ENCODE results near the gene SEC24B. TPM values are rescaled to one million over a fixed set of nuclear protein-coding genes. Genes with fewer than 3 reads are reported as not detected.

The SEC24B gene
- total and polyA plus RNA-seq, 2 experiments from 2014 or later = 9.4 to 32.8 TPM

- Histone ChIP-seq H3K9me2 (ENCODE audit: insufficient read depth) (no peaks in the 10 kb centered on the region), H3K27me3 (ENCODE audit: insufficient read depth) (no peaks in the 10 kb centered on the region), H3K36me3 (ENCODE audit: insufficient read depth) (peaks cover 27% of the 10 kb centered on the region; the same call in 1 of the 2 replicates), H3K4me2 (no peak overlapping the region), H3K79me2 (replicated peaks; ENCODE audit: insufficient read depth) (no peaks in the 10 kb centered on the region), H3F3A (replicated peaks; ENCODE audit: low read depth) (no peaks in the 10 kb centered on the region), H3K4me3 (no peak overlapping the region), H2AFZ (no peak overlapping the region), H3K4me1 (ENCODE audit: insufficient read depth) (no peaks in the 10 kb centered on the region), H4K20me1 (replicated peaks; ENCODE audit: insufficient read depth) (no peaks in the 10 kb centered on the region), H3K27ac (ENCODE audit: low read depth) (no peak overlapping the region)
- no peaks in the 10 kb centered on the region for H3K9me3 Mint-ChIP-seq
- DNase-seq (ENCODE audit: low spot score) = no peak
- H3K27me3 Mint-ChIP-seq (ENCODE audit: insufficient read depth, low read depth, poor library complexity) = no peaks in the 10 kb centered on the region
- H3K36me3 Mint-ChIP-seq (ENCODE audit: low read depth) = peaks cover 21% of the 10 kb centered on the region
- H3K4me1 Mint-ChIP-seq = peaks cover 3% of the 10 kb centered on the region; the same call in 2 of the 3 replicates
- no peak overlapping the region for H3K4me3 Mint-ChIP-seq
- TF ChIP-seq ETS1 (IDR thresholded peaks at IDR 0.05) (no peak), ZNF462 (CRISPR knock-in tag; IDR thresholded peaks at IDR 0.05) (no peak), JUNB (IDR thresholded peaks at IDR 0.05; ENCODE audit: unreplicated experiment) (no peak), ZNF114 (CRISPR knock-in tag; IDR thresholded peaks at IDR 0.05) (no peak), POLR2AphosphoS5 (IDR thresholded peaks at IDR 0.05; ENCODE audit: low read depth) (no peak), EZH2 (IDR thresholded peaks at IDR 0.05; ENCODE audit: low read depth, unreplicated experiment) (no peak), STAT1 (IDR thresholded peaks at IDR 0.05; ENCODE audit: unreplicated experiment) (no peak), CREB1 (CRISPR knock-in tag; IDR thresholded peaks at IDR 0.05; ENCODE audit: low read depth) (no peak), ZNF331 (CRISPR knock-in tag; IDR thresholded peaks at IDR 0.05; ENCODE audit: low read depth) (no peak), EZH2phosphoT487 (IDR thresholded peaks at IDR 0.05; ENCODE audit: unreplicated experiment) (no peak), NANOG (IDR thresholded peaks at IDR 0.05; ENCODE audit: borderline replicate concordance) (no peak)
- TF ChIP-seq, protein P1, sequence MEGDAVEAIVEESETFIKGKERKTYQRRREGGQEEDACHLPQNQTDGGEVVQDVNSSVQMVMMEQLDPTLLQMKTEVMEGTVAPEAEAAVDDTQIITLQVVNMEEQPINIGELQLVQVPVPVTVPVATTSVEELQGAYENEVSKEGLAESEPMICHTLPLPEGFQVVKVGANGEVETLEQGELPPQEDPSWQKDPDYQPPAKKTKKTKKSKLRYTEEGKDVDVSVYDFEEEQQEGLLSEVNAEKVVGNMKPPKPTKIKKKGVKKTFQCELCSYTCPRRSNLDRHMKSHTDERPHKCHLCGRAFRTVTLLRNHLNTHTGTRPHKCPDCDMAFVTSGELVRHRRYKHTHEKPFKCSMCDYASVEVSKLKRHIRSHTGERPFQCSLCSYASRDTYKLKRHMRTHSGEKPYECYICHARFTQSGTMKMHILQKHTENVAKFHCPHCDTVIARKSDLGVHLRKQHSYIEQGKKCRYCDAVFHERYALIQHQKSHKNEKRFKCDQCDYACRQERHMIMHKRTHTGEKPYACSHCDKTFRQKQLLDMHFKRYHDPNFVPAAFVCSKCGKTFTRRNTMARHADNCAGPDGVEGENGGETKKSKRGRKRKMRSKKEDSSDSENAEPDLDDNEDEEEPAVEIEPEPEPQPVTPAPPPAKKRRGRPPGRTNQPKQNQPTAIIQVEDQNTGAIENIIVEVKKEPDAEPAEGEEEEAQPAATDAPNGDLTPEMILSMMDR (conservative IDR thresholded peaks at IDR 0.05; ENCODE audit: low read depth in 2 of 2) = no peak
- TF ChIP-seq, protein P2, sequence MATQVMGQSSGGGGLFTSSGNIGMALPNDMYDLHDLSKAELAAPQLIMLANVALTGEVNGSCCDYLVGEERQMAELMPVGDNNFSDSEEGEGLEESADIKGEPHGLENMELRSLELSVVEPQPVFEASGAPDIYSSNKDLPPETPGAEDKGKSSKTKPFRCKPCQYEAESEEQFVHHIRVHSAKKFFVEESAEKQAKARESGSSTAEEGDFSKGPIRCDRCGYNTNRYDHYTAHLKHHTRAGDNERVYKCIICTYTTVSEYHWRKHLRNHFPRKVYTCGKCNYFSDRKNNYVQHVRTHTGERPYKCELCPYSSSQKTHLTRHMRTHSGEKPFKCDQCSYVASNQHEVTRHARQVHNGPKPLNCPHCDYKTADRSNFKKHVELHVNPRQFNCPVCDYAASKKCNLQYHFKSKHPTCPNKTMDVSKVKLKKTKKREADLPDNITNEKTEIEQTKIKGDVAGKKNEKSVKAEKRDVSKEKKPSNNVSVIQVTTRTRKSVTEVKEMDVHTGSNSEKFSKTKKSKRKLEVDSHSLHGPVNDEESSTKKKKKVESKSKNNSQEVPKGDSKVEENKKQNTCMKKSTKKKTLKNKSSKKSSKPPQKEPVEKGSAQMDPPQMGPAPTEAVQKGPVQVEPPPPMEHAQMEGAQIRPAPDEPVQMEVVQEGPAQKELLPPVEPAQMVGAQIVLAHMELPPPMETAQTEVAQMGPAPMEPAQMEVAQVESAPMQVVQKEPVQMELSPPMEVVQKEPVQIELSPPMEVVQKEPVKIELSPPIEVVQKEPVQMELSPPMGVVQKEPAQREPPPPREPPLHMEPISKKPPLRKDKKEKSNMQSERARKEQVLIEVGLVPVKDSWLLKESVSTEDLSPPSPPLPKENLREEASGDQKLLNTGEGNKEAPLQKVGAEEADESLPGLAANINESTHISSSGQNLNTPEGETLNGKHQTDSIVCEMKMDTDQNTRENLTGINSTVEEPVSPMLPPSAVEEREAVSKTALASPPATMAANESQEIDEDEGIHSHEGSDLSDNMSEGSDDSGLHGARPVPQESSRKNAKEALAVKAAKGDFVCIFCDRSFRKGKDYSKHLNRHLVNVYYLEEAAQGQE (IDR thresholded peaks at IDR 0.05; ENCODE audit: unreplicated experiment) = no peak
- no peak for ATAC-seq
- no peak overlapping the region for H3K27ac Mint-ChIP-seq
These were observed 61.9 kb downstream of the SEC24B start for GRCh38 chr4:109495514-109495913.

All from GM23338 (cell line).